Measurements from ENCODE around the gene KLF9.
A peak's percentile ranks its signal among the peaks of the same experiment; 100 is the strongest.
"Not testable (repeated sequence)": the region's sequence is repeated elsewhere in the genome, so short reads cannot be mapped to it uniquely, and the experiment has no call there.

Gene KLF9

DNA sequence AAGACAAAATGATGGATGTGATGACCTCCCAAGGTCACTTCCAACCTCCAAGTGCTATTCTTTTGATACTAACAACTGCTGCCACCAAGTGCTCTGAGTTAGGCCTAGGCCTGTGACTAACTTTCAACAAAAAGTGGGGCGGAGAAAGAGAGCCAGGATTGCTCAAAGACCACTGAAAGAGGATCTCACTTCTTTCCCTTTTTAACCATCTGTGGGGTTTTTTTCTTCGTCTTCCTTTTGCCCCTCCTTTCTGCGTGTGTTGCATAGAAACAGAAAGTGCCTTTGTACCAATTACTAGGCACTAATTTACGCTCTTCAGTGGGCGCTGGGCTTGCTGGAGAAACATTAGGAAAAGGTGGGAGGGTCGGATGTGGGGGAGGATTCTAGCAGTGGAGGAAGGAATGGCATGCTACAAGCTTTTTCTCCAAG, 8.0 kb downstream of the KLF9 start:
- peak; percentile 61 for DNase-seq (ENCODE audit: low read depth)
- no peak overlapping the region for H3K4me3 ChIP-seq (ENCODE audit: low read depth, low read length)
- TF ChIP-seq, protein P1, sequence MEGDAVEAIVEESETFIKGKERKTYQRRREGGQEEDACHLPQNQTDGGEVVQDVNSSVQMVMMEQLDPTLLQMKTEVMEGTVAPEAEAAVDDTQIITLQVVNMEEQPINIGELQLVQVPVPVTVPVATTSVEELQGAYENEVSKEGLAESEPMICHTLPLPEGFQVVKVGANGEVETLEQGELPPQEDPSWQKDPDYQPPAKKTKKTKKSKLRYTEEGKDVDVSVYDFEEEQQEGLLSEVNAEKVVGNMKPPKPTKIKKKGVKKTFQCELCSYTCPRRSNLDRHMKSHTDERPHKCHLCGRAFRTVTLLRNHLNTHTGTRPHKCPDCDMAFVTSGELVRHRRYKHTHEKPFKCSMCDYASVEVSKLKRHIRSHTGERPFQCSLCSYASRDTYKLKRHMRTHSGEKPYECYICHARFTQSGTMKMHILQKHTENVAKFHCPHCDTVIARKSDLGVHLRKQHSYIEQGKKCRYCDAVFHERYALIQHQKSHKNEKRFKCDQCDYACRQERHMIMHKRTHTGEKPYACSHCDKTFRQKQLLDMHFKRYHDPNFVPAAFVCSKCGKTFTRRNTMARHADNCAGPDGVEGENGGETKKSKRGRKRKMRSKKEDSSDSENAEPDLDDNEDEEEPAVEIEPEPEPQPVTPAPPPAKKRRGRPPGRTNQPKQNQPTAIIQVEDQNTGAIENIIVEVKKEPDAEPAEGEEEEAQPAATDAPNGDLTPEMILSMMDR (conservative IDR thresholded peaks at IDR 0.05; ENCODE audit: low read depth, low read length) = no peak

DNA sequence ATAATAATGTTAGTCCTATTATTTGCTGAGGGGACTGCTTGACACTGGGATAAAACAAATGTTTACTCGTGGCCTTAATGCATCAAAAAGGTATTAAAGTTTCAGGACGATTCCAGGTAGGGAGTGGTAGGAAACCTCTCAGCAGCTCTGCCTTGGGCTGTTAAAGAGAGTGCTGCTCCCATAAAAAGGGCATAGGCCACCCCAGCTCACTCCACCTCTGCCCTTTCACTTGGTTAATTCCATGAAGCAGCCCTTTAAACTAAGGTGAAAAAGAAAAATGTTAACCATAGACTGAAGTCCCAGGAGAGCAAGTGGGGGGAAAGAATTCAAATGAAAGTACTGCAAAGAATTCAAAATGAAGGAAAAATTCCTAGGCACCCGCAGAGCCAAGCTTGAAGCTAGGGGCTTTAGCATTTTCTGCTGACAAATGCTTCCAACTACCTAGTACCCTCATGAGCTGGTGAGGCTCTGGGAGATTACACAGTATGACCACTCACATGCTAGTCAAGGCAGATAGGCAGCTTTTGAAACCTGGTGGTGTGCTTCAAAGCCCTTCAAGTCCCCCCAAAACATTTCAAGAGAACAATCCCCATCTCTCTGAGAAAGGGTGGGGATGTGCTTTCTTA, 8.5 kb downstream of the KLF9 start:
- DNase-seq (ENCODE audit: low read depth) = peak; percentile 58
- no peak overlapping the region for H3K4me3 ChIP-seq (ENCODE audit: low read depth, low read length)
- TF ChIP-seq, protein P1 (conservative IDR thresholded peaks at IDR 0.05; ENCODE audit: low read depth, low read length) = no peak

DNA sequence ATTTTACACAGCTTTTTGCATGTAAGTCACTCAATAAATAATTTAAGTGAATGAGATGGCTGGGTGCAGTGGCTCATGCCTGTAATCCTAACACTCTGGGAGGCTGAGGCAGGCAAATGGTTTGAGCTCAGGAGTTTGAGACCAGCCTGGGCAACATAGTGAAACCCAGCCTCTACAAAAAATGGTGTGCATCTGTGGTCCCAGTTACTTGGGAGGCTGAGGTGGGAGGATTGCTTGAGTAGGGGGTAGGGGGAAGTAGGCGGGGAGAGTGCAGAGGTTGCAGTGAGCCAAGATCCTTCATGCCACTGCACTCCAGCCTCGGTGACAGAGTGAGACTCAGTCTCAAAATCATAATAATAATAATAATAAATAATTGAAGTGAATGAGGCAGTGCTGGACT, 10.2 kb downstream of the KLF9 start:
- no peak for DNase-seq (ENCODE audit: low read depth)
- TF ChIP-seq, protein P1 (conservative IDR thresholded peaks at IDR 0.05; ENCODE audit: low read depth, low read length) = no peak
- no peak overlapping the region for H3K4me3 ChIP-seq (ENCODE audit: low read depth, low read length)

DNA sequence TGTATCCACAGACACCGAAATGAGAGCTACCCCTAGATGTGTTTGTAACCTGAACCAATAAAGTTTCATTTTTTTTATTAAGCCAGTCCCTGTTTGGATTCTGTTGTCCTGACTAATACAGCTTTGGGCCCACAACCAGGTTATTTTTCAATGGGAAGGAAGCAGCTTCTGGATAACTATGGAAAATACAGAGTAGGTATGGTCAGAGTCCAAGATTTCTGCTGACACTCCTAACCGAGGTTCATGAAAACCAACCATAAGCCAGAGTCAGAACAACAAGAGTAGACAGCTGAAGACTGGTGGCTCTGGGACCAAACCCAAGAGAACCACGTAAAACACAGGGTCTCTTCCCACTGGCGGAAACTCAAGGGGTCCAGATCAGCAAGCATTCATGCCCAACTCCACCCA, 10.8 kb downstream of the KLF9 start:
- TF ChIP-seq, protein P1 (conservative IDR thresholded peaks at IDR 0.05; ENCODE audit: low read depth, low read length) = no peak
- no peak overlapping the region for H3K4me3 ChIP-seq (ENCODE audit: low read depth, low read length)
- DNase-seq (ENCODE audit: low read depth) = no peak

DNA sequence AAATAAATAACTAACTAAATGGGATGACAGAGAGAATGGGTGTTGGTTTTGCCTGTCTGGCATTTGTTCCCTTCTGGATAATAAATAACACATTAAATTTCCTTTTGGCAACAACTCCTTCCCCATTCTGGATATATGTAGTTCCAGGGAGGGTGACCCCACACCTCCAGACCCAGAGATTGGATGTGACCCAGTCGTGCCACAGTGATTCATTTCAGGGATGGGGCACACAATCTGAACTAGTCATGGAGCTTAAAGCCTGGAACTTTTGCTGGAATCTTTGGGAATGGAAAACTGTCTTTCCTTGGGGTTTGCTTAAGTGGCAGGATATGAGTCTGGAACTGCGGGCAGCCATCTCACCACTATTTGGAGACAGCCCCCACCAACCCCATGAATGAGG, 11.3 kb downstream of the KLF9 start:
- TF ChIP-seq, protein P1 (conservative IDR thresholded peaks at IDR 0.05; ENCODE audit: low read depth, low read length) = no peak
- H3K4me3 ChIP-seq (ENCODE audit: low read depth, low read length) = no peak overlapping the region
- DNase-seq (ENCODE audit: low read depth) = no peak

DNA sequence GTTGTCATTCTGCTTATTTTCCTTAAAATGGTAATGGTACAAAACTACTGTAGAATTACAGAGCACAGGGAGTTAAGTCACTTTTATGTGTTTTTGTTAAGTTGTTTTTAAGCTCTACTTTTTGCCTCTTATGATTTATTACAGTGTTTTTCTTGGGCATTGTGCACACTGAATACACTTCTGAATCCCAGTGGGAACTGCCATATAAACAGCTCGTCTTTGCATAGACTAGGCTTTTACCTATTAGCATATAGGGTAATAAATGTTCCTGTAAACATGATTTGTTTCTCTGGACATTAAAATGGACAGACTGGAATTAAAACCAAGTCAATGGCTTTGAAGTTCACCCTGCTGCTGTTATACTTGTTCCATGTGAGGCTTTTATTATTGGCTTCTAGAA, 12.2 kb downstream of the KLF9 start:
- DNase-seq (ENCODE audit: low read depth) = no peak
- no peak overlapping the region for H3K4me3 ChIP-seq (ENCODE audit: low read depth, low read length)
- TF ChIP-seq, protein P1 (conservative IDR thresholded peaks at IDR 0.05; ENCODE audit: low read depth, low read length) = no peak

DNA sequence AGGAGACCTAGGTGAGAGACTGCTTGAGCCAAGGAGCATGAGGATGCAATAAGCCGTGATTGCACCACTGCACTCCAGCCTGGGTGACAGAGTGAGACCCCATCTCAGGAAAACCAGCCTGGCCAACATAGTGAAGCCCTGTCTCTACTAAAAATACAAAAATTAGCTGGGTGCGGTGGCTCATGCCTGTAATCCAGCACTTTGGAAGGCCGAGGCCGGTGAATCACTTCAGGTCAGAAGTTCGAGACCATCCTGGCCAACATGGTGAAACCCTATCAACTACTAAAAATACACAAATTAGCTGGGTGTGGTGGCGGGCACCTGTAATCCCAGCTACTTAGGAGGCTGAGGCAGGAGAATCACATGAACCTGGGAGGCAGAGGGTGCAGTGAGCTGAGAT, 13.2 kb downstream of the KLF9 start:
- not testable (repeated sequence) for H3K4me3 ChIP-seq (ENCODE audit: low read depth, low read length); DNase-seq (ENCODE audit: low read depth)
